OCI-LY1 (cell line): ENCODE measurements around the gene DAAM2.

Experiments used
- H2AFZ ChIP-seq: fragments of 200-600 bp; sonication (generic), shearing (Covaris generic); 2 replicates; pipeline ENCODE4 v1.6.0; 2014; ENCODE audit warnings: antibody characterized with exemption, mild to moderate bottlenecking, low read length
- H3F3A ChIP-seq: fragments of 200-600 bp; sonication (generic), shearing (Covaris generic); 2 replicates; pipeline ENCODE4 v1.6.0; 2014; ENCODE audit warnings: mild to moderate bottlenecking, antibody characterized with exemption, low read length, moderate library complexity; ENCODE audit not compliant: insufficient read depth
- H3K27ac ChIP-seq: fragments of 200-600 bp; sonication (generic); 2 replicates; pipeline ENCODE4 v1.5.1; 2014; ENCODE audit warnings: low read length, mixed run types, mild to moderate bottlenecking, low read depth; ENCODE audit not compliant: poor library complexity, severe bottlenecking
- H3K27me3 ChIP-seq: fragments of 200-600 bp; sonication (generic); 2 replicates; pipeline ENCODE4 v1.6.0; 2014; ENCODE audit warnings: antibody characterized with exemption, mild to moderate bottlenecking, low read length, moderate library complexity; ENCODE audit not compliant: insufficient read depth
- H3K36me3 ChIP-seq: fragments of 200-600 bp; sonication (generic); 2 replicates; pipeline ENCODE4 v1.6.1; 2014; ENCODE audit warnings: mild to moderate bottlenecking, antibody characterized with exemption, low read length, moderate library complexity, mixed read lengths; ENCODE audit not compliant: insufficient read depth
- H3K4me1 ChIP-seq: fragments of 200-600 bp; sonication (generic); 2 replicates; pipeline ENCODE4 v1.5.1; 2014; ENCODE audit warnings: mild to moderate bottlenecking, low read length, moderate library complexity; ENCODE audit not compliant: insufficient read depth, severe bottlenecking
- H3K4me2 ChIP-seq: fragments of 200-600 bp; sonication (generic), shearing (Covaris generic); 2 replicates; pipeline ENCODE4 v1.6.1; 2014; ENCODE audit warnings: low read length
- H3K4me3 ChIP-seq: fragments of 200-600 bp; sonication (generic); 2 replicates; pipeline ENCODE4 v1.5.1; 2014; ENCODE audit warnings: low read length, low read depth, mild to moderate bottlenecking, mixed read lengths; ENCODE audit not compliant: poor library complexity, severe bottlenecking
- H3K79me2 ChIP-seq: fragments of 200-600 bp; shearing (Covaris generic); 2 replicates; pipeline ENCODE4 v1.6.1; 2016; ENCODE audit warnings: mixed run types, low read length, mixed read lengths; ENCODE audit not compliant: insufficient read depth
- H3K9ac ChIP-seq: fragments of 200-600 bp; sonication (generic), shearing (Covaris generic); 2 replicates; pipeline ENCODE4 v1.6.1; 2014; ENCODE audit warnings: mild to moderate bottlenecking, low read length, mixed read lengths
- H3K9me2 ChIP-seq: fragments of 200-600 bp; sonication (generic), shearing (Covaris generic); 2 replicates; pipeline ENCODE4 v1.6.1; 2014; ENCODE audit warnings: low read depth, mild to moderate bottlenecking, low read length, mixed read lengths
- H3K9me3 ChIP-seq: fragments of 200-600 bp; shearing (Covaris generic); 2 replicates; pipeline ENCODE4 v1.6.1; 2014; ENCODE audit warnings: low read length, mixed read lengths
- H4K20me1 ChIP-seq: fragments of 200-600 bp; sonication (generic), shearing (Covaris generic); 2 replicates; pipeline ENCODE4 v1.6.0; 2016; ENCODE audit warnings: mild to moderate bottlenecking, low read length; ENCODE audit not compliant: insufficient read depth
- CTCF ChIP-seq: fragments of 200-600 bp; sonication (generic), shearing (Covaris generic); IDR thresholded peaks from 2 replicates; pipeline ENCODE4 v1.5.1; 2017; ENCODE audit warnings: mild to moderate bottlenecking, antibody characterized with exemption, low read length, moderate library complexity, mixed read lengths
- EZH2 ChIP-seq: fragments of 200-600 bp; sonication (generic), shearing (Covaris generic); IDR thresholded peaks from 2 replicates; pipeline ENCODE4 v1.8.0; 2017; ENCODE audit warnings: borderline replicate concordance, mixed run types, mild to moderate bottlenecking, antibody characterized with exemption, low read length, moderate library complexity, mixed read lengths

The DAAM2 gene

DNA sequence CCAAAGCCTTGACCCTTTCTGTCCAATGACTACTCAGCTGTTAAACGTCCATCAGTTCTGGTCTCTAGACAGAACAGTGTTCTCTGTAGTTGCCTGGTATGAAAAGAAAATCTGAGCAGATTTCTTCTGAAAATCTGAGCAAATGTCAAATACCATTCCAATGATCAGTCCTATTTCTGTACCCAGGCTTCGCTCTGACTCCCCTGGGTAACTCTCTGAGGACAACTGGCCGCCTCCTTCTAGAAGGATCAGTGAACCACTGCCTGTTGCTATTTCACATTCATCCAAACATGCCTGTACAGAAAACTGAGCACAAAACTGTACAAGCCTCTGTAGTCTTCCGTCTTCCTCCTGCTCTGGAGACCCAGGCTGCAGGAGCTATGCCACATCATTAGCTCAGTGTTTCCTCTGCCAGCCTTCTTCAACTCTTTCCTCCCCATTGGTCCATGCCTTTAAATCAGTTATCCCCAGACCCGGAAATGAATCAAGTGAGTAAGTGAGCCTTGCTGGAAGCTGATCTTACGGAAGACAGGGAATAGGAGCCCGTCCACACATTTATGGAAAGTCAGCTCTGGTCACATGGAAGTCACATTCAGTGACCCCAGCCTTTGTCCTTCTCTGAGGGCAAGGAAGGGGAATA is 63.3 kb downstream of the DAAM2 start:
- Histone ChIP-seq H3K27ac (no peak overlapping the region), H3F3A (no peaks in the 10 kb centered on the region), H3K4me3 (no peak overlapping the region), H3K9ac (no peak overlapping the region), H3K9me3 (no peaks in the 10 kb centered on the region), H3K36me3 (no peaks in the 10 kb centered on the region), H3K4me1 (no peaks in the 10 kb centered on the region), H3K4me2 (no peak overlapping the region), H3K27me3 (no peaks in the 10 kb centered on the region), H4K20me1 (no peaks in the 10 kb centered on the region), H2AFZ (no peak overlapping the region), H3K9me2 (no peaks in the 10 kb centered on the region), H3K79me2 (no peaks in the 10 kb centered on the region)
- TF ChIP-seq EZH2 (no peak), CTCF (no peak)

- Histone ChIP-seq H3K4me2 (no peak overlapping the region), H3K4me3 (no peak overlapping the region), H3K4me1 (no peaks in the 10 kb centered on the region), H3K79me2 (no peaks in the 10 kb centered on the region), H2AFZ (no peak overlapping the region), H3K27ac (no peak overlapping the region), H3K36me3 (no peaks in the 10 kb centered on the region), H3K9me3 (no peaks in the 10 kb centered on the region), H3K9ac (no peak overlapping the region), H3K9me2 (no peaks in the 10 kb centered on the region), H3K27me3 (no peaks in the 10 kb centered on the region), H3F3A (no peaks in the 10 kb centered on the region), H4K20me1 (no peaks in the 10 kb centered on the region)
- TF ChIP-seq CTCF (no peak), EZH2 (no peak)
Measured at GRCh38 chr6:39859025-39859424, 66.8 kb downstream of the DAAM2 start.

DNA sequence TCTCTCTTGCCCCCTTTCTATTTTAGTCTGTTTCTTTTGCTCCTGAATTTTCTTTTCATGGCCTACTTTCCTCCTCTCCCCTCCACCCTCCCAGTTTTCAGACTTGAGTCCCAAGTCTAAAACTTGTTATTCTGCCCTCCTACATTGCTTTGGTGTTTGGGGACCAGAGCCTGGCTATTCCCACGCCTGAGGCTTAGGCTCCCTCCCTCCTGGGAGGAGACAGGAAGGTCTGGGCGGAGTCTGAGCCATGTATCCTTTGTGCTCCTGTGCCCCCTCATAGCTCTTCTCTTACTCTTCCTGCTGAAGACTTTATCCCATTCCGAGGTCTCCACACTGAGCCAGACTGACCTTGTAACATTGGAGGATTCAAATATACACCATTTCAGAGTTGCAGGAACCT is 69.5 kb downstream of the DAAM2 start:
- Histone ChIP-seq H3K4me1 (no peaks in the 10 kb centered on the region), H3K79me2 (no peaks in the 10 kb centered on the region), H3K9me3 (no peaks in the 10 kb centered on the region), H3K4me3 (no peak overlapping the region), H3K9ac (no peak overlapping the region), H3K9me2 (no peaks in the 10 kb centered on the region), H3F3A (no peaks in the 10 kb centered on the region), H3K36me3 (no peaks in the 10 kb centered on the region), H3K27ac (no peak overlapping the region), H3K4me2 (no peak overlapping the region), H4K20me1 (no peaks in the 10 kb centered on the region), H3K27me3 (no peaks in the 10 kb centered on the region), H2AFZ (no peak overlapping the region)
- no peak for TF ChIP-seq EZH2
- TF ChIP-seq CTCF, result no peak
